ENCODE measurements around the gene PARVB.

PARVB gene

DNA sequence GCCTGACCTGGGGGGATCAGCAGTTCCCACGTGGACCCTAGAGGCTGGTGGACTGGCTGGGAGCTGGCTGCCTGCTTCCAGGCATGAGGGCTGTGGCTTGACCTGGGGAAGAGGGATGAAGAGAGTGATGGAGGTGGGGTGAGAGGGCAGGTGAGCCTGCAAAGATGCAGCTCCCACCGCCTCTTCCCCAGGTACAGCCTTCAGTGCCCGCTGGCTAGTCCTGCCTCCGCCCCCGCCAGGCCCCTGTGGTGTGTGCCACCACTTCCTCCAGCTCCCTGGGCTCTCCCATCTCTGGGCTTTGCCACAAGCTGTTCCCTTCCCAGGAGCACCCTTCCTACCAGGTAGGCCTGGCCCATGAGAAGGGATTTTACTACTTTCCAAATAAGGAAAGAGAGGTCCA is 175.8 kb downstream of the PARVB start:
- DNase-seq (ENCODE audit: low read depth in 2 of 2): no peak

GRCh38 chr22:44200451-44200850 is 176.3 kb downstream of the PARVB start:
- DNase-seq (ENCODE audit: low read depth in 2 of 2): no peak

- no peak for DNase-seq (ENCODE audit: low read depth in 2 of 2)
These were observed 176.9 kb downstream of the PARVB start for GRCh38 chr22:44200855-44201550.

GRCh38 chr22:44201665-44202064 is 177.6 kb downstream of the PARVB start:
- DNase-seq (ENCODE audit: low read depth in 2 of 2): no peak

- DNase-seq (ENCODE audit: low read depth in 2 of 2): no peak
These were observed 178.2 kb downstream of the PARVB start for GRCh38 chr22:44202261-44202789.

GRCh38 chr22:44203203-44203602 is 179.1 kb downstream of the PARVB start:
- no peak for DNase-seq (ENCODE audit: low read depth in 2 of 2)

DNA sequence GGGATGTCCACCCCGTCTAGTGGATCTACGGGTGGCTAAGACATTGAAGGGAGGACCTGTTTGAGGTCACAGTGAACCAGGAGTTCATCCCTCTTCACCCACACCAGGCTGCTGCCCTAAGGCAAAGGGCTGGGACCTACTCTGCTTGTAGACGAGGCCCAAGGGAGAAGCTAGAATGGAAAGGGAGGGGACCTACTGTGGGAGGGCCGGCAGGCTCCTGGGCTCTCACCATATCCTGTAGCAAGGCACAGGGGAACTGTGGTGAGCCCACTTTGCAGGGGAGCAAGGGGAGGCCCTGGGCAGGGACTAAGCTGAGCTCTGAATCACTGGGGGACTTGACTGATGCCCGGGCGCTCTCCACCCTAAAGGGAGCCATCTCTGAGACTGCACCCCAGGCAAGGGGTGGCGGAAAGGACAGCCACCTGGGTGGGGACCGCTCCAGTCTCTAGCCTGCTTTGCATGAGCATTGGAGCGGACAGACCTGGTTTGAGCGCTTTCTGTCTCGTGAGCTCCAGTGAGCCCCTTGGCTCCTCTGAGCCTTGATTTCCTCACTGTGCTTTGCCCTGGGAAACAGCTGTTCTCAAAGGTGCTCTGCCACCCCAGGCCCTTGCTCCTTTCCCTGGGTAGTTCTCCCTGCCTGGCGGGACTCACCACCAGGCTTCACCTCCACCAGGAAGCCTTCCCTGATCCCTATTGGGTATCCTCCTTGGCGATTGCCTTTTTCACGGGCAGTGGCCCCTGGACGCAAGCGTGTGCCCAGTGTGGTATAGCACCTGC is 180.8 kb downstream of the PARVB start:
- no peak for DNase-seq (ENCODE audit: low read depth in 2 of 2)

GRCh38 chr22:44205516-44206329 is 181.6 kb downstream of the PARVB start:
- no peak for DNase-seq (ENCODE audit: low read depth in 2 of 2)

GRCh38 chr22:44206330-44206645 is 182.2 kb downstream of the PARVB start:
- no peak for DNase-seq (ENCODE audit: low read depth in 2 of 2)

DNA sequence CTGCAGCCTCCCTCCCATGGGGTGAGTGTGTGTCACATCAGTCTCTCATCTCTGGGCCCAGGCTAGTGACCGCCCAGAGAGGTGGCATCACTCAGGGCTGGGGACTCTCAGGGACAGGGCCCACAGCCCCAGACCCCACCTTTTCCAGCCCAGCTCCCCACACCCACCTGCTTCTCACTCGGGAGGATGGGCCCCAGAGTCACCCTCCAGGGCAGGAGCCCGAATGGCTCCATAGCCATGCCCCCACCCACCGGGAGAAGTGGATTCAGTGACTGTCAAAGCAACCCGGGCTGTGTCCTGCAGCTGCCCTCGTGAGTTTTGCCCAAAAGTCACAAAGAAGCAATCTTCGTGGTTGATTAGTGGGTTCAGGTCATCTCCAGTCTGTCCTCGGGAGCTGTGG is 182.6 kb downstream of the PARVB start:
- DNase-seq (ENCODE audit: low read depth in 2 of 2): no peak

DNA sequence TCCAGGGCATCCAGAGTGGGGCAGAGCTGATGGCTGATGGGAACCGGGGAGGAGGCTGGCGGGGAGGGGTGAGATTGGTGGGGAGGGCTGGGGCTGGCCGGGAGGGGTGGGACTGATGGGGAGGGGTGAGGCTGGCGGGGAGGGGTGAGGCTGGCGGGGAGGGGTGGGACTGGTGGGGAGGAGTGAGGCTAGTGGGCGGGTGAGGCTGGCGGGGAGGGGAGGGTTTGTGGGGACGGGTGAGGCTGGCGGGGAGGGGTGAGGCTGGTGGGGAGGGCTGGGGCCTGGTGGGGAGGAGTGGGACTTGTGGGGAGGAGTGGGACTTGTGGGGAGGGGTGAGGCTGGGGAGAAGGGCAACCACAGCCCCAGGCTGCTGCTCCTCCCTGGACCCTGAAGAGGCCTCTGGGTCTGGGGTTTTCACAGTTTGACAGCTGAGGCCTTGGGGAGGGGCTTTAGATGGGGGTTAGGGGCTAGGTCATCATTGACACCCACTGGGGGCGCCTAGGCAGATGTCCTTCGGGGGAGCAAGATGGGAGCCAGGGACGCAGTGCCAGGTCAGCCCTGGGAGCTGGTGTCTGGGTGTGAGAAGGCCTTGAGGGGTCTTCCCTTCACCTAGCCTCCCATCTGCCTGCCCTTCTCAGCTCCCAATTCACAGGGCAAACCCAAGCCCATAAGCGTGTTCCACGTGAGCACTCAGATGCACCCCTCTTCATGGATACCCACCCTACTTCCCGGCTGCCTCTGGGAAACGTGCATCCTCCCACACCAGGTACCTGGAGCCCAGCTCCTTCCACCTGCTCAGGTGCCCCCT is 183.3 kb downstream of the PARVB start:
- DNase-seq (ENCODE audit: low read depth in 2 of 2): no peak

GRCh38 chr22:44207981-44208317 is 183.8 kb downstream of the PARVB start:
- DNase-seq (ENCODE audit: low read depth in 2 of 2): no peak

GRCh38 chr22:44209343-44209742 is 185.2 kb downstream of the PARVB start:
- no peak for DNase-seq (ENCODE audit: low read depth in 2 of 2)

DNA sequence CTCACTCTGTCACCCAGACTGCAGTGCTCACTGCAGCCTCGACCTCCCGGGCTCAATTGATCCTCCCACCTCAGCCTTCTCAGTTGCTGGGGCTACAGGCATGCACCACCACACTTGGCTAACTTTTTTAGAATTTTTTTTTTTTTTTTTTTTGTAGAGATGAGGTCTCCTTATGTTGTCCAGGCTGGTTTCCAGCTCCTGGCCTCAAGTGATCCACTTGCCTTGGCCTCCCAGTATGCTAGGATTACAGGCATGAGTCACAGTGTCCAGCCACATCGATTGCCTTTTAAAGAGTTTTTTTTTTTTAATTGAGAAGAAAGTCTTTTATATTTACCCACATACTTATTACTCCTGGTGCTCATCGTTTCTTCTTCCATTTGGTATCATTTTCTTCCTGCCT is 186.6 kb downstream of the PARVB start:
- no peak for DNase-seq (ENCODE audit: low read depth in 2 of 2)

- no peak for DNase-seq (ENCODE audit: low read depth in 2 of 2)
These were observed 187.3 kb downstream of the PARVB start for GRCh38 chr22:44211256-44211945.

DNA sequence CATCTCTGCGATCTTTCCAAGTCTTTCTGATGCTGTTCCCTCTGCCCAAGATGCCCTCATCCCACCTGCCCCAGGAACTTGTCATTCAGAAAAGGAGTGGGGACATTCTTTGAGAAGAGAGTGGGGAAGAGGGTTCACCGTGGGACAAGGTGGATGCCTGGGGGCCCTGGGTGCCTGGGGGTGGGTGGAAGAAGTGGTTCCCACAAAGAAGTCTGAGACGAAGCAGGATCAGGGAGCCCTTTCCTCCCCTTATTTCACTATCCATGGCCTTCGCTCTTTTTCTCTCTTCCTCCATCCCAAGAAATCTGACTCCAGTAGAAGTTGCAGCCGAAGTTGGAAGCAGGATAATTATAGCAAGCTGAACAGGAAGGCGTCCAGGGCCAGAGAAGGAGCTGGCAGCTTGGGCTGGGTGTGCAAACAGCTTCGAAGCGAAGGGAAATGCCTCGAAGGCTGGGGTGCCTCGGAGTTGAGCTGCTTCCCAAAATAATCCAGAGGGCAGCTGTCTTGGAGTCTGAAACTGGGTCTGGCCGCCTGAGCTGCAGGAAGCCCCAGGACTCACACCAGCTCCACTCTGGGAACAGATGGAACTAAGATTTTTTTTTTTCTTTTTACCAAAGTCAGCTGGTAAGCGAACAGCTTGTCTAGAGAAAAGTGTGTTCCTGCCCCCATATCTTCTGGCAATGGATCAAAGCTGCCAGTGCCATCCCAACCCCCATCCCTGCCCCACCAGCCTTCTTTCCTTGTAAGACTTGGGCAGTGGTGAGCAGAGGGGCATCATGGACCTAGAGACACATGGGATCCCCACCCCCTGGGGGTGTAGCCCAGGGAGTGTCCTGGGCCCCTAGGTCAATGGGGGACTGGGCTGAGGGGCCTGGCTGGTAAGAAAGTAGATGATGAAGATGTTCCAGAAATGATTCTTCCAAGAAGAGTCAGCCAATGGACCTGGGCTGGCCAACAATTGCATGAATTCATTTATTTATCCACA is 188.1 kb downstream of the PARVB start:
- no peak for DNase-seq (ENCODE audit: low read depth in 2 of 2)

- no peak for DNase-seq (ENCODE audit: low read depth in 2 of 2)
These were observed 188.8 kb downstream of the PARVB start for GRCh38 chr22:44212936-44213335.

DNA sequence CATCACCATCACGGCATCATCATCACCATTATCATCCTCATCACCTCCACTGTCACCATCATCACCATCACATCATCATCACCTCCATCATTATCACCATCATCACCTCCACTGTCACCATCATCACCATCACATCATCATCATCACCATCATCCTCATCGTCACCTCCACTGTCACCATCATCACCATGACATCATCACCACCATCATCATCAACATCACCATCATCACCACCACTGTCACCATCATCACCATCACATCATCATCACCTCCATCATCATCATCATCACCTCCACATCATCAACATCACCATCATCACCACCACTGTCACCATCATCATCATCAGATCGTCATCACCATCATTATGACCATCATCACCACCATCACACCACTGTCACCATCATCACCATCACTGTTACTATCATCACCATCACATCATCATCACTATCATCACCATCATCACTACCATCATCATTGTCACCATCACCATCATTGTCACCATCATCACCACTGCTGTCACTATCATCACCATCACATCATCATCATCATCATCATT is 189.5 kb downstream of the PARVB start:
- no peak for DNase-seq (ENCODE audit: low read depth in 2 of 2)

- no peak for DNase-seq (ENCODE audit: low read depth in 2 of 2)
These were observed 190.1 kb downstream of the PARVB start for GRCh38 chr22:44214187-44214586.

DNA sequence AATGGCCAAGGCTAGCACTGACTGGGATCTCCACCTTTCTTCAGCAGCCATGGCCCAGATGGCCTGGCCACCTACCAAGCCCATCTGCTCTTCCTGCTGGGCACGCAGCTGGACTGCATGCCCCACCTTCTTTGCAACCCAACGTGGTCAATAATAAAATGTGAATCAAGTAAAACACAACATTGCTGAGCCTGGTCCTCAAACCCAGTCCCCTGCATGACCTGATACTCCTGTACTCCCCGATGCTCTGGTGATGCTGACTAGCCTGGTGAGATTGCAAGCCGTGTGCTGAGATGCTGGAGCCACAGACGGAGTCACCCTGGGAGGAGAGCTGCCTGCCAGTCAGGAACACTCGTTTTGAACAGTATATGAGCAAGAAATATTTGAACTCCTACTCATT is 190.7 kb downstream of the PARVB start:
- no peak for DNase-seq (ENCODE audit: low read depth in 2 of 2)

All from stimulated activated CD4-positive, alpha-beta T cell treated with anti-CD3 and anti-CD28 coated beads, Interleukin-4, amount 100 ng/mL, for 48 hours (primary cell).